Activated naive CD4-positive, alpha-beta T cell treated with anti-CD3 and anti-CD28 coated beads, Interleukin-2, amount 50 U/mL, for 24 hours (primary cell): ENCODE results near the gene ID1.
A peak's percentile ranks its signal among the peaks of the same experiment; 100 is the strongest.
"Not testable (repeated sequence)": the region's sequence is repeated elsewhere in the genome, so short reads cannot be mapped to it uniquely, and the experiment has no call there.

ENCODE experiments used
- H3K27ac Mint-ChIP-seq: one replicate; pipeline ENCODE4 v1.8.0; 2021; ENCODE audit warnings: mild to moderate bottlenecking, mixed read lengths
- H3K27me3 Mint-ChIP-seq: one replicate; pipeline ENCODE4 v1.8.0; 2021; ENCODE audit warnings: mixed read lengths
- H3K36me3 Mint-ChIP-seq: one replicate; pipeline ENCODE4 v1.8.0; 2021; ENCODE audit warnings: mixed read lengths
- H3K4me1 Mint-ChIP-seq: one replicate; pipeline ENCODE4 v1.8.0; 2021; ENCODE audit warnings: mixed read lengths
- H3K4me3 Mint-ChIP-seq: one replicate; pipeline ENCODE4 v1.8.0; 2021; ENCODE audit warnings: mild to moderate bottlenecking, mixed read lengths
- H3K9me3 Mint-ChIP-seq: one replicate; pipeline ENCODE4 v1.8.0; 2021; ENCODE audit warnings: mixed read lengths

The ID1 gene

GRCh38 chr20:31637660-31638059 is 32.6 kb downstream of the ID1 start, which contains the start of gene COX4I2:
Gene COX4I2, plus strand, starts transcription at chr20:31637912. Its CDS starts 1,106 bp downstream, at chr20:31639018.
- no peaks in the 10 kb centered on the region for H3K9me3 Mint-ChIP-seq
- no peaks in the 10 kb centered on the region for H3K36me3 Mint-ChIP-seq
- H3K4me3 Mint-ChIP-seq, result no peak within 1 kb of the TSS
- H3K4me1 Mint-ChIP-seq, result peaks cover under 1% of the 10 kb centered on the region
- peak within 1 kb of the TSS; percentile 24 for H3K27ac Mint-ChIP-seq
- no peaks in the 10 kb centered on the region for H3K27me3 Mint-ChIP-seq

DNA sequence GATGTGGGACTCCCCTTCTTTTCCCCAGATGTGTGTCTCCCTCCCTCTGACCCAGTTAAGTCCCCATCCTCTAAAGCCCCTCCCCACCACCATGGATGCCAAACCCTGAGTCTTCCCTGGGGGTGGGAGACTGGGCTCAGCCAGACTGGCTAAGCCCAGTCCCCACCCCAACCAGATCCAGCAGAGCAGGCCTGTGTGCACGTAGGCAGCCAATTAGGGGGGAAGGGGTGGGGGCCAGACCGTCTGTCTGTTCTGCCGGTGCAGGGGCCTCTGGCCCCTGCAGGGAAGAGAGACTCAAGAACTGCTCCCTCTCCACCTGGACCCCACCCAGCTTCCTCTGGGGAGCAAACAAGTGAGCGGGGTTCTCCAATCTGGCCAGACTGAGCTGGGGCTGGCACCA is 33.2 kb downstream of the ID1 start:
- Mint-ChIP-seq H3K27me3 (no peaks in the 10 kb centered on the region), H3K36me3 (no peaks in the 10 kb centered on the region), H3K27ac (no peak overlapping the region), H3K4me1 (peaks cover 6% of the 10 kb centered on the region), H3K4me3 (no peak overlapping the region), H3K9me3 (no peaks in the 10 kb centered on the region)

DNA sequence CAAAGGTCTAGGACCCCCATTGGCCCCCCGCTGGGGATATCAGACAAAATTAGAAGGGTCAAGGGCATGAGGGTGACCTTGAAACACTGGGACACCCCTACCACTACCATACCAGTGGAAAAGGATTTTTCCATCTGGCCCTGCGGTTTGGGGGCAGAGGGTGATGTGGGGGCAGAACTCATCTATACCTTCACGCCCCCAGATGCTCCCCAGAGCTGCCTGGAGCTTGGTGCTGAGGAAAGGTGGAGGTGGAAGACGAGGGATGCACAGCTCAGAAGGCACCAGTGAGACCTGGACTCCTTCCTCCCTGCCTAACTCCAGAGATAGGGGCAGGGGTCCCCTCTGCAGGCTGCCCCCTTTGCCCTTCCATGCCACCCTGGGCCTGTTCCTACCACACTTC is 33.7 kb downstream of the ID1 start:
- Mint-ChIP-seq H3K27ac (no peak overlapping the region), H3K4me1 (peaks cover 6% of the 10 kb centered on the region), H3K9me3 (no peaks in the 10 kb centered on the region), H3K4me3 (no peak overlapping the region), H3K36me3 (no peaks in the 10 kb centered on the region), H3K27me3 (no peaks in the 10 kb centered on the region)

GRCh38 chr20:31640259-31640658 is 35.2 kb downstream of the ID1 start:
- Mint-ChIP-seq H3K27ac (no peak overlapping the region), H3K4me1 (peaks cover 6% of the 10 kb centered on the region), H3K27me3 (no peaks in the 10 kb centered on the region), H3K9me3 (no peaks in the 10 kb centered on the region), H3K4me3 (no peak overlapping the region), H3K36me3 (no peaks in the 10 kb centered on the region)

- H3K27me3 Mint-ChIP-seq, result no peaks in the 10 kb centered on the region
- peaks cover 6% of the 10 kb centered on the region for H3K4me1 Mint-ChIP-seq
- H3K36me3 Mint-ChIP-seq, result no peaks in the 10 kb centered on the region
- H3K9me3 Mint-ChIP-seq, result no peaks in the 10 kb centered on the region
- H3K4me3 Mint-ChIP-seq, result no peak overlapping the region
- H3K27ac Mint-ChIP-seq, result no peak overlapping the region
Observed at GRCh38 chr20:31641391-31641790, 36.3 kb downstream of the ID1 start.

- H3K36me3 Mint-ChIP-seq, result no peaks in the 10 kb centered on the region
- H3K27me3 Mint-ChIP-seq, result no peaks in the 10 kb centered on the region
- no peak overlapping the region for H3K4me3 Mint-ChIP-seq
- peaks cover 6% of the 10 kb centered on the region for H3K4me1 Mint-ChIP-seq
- H3K27ac Mint-ChIP-seq, result no peak overlapping the region
- H3K9me3 Mint-ChIP-seq, result no peaks in the 10 kb centered on the region
Observed at GRCh38 chr20:31642837-31643236, 37.7 kb downstream of the ID1 start.

- no peaks in the 10 kb centered on the region for H3K9me3 Mint-ChIP-seq
- no peak overlapping the region for H3K27ac Mint-ChIP-seq
- H3K4me1 Mint-ChIP-seq, result peaks cover 6% of the 10 kb centered on the region
- no peaks in the 10 kb centered on the region for H3K36me3 Mint-ChIP-seq
- no peak overlapping the region for H3K4me3 Mint-ChIP-seq
- no peaks in the 10 kb centered on the region for H3K27me3 Mint-ChIP-seq
Observed at GRCh38 chr20:31643522-31643921, 38.4 kb downstream of the ID1 start.

DNA sequence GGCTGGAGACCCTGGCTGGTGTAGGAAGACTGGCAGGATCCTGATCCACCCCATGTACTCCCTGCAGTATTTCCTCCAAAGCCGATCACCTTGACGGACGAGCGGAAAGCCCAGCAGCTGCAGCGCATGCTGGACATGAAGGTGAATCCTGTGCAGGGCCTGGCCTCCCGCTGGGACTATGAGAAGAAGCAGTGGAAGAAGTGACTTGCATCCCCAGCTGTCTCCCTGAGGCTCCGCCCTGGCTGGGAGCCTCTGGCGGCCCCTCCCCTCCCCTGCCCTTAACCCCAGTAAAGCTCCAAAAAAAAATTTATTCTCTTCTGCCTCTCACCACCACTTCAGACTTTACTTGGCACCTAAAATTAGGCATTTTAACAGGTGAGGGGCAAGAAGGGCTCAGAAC is 39.6 kb downstream of the ID1 start:
- no peak overlapping the region for H3K4me3 Mint-ChIP-seq
- H3K4me1 Mint-ChIP-seq, result peaks cover 6% of the 10 kb centered on the region
- H3K27me3 Mint-ChIP-seq, result no peaks in the 10 kb centered on the region
- no peak overlapping the region for H3K27ac Mint-ChIP-seq
- no peaks in the 10 kb centered on the region for H3K36me3 Mint-ChIP-seq
- no peaks in the 10 kb centered on the region for H3K9me3 Mint-ChIP-seq

DNA sequence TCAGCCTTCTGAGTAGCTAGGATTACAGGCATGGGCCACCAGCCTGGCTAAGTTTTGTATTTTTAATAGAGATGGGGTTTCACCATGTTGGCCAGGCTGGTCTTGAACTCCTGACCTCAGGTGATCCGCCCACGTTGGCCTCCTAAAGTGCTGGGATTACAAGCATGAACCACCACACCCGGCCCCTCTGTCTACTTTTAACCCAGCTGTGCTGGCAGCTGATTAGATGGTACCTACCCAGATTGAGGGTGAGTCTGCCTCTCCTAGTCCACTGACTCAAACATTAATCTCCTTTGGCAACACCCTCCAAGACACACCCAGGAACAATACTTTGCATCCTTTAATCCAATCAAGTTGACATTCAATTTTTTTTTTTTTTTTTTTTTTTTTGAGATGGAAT is 43.0 kb downstream of the ID1 start:
- H3K36me3 Mint-ChIP-seq, H3K4me1 Mint-ChIP-seq, H3K27me3 Mint-ChIP-seq, H3K27ac Mint-ChIP-seq, H3K4me3 Mint-ChIP-seq, H3K9me3 Mint-ChIP-seq: not testable (repeated sequence)

DNA sequence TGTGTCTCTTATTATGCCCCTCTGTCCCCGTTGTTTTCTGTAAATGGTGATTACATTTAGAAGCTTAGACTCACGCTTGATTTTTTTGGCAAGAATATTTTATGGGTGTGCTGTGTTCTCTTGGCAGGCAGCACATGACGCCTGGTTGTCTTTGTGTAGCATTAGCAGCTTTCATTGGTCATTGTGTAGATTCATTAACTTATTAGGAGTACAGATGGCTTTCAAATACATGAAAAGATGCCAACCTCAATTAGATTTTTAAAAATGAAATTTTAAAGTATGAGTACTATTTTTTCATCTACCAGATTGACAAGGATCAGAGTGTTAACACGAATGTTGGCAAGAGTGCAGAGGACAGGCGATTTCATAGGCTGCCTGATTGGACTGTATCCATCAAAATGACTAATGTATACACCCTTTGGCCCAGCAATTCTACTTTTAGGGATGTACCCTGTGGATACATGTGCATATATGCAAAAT is 47.9 kb downstream of the ID1 start:
- H3K4me1 Mint-ChIP-seq, result no peaks in the 10 kb centered on the region
- H3K4me3 Mint-ChIP-seq, result no peak overlapping the region
- no peaks in the 10 kb centered on the region for H3K36me3 Mint-ChIP-seq
- H3K27ac Mint-ChIP-seq, result no peak overlapping the region
- H3K27me3 Mint-ChIP-seq, result no peaks in the 10 kb centered on the region
- no peaks in the 10 kb centered on the region for H3K9me3 Mint-ChIP-seq

DNA sequence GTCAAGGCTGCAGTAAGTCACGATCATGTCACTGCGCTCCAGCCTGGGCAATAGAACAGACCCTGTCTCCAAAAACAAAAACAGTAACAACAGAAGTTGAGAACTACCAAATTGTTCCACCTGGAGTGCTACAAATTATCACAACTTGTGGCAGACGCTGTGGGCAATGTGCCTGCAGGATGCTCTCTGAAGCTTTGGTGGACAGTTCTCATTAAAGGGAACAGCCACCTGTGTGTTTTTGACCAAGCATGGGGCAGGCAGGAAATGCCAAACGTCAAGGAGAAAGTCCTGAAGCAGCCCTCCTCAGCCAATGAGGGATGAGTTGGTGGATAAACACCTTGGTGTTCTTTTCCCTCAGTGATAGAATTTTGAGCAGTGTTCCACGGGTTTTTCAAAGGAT is 48.5 kb downstream of the ID1 start:
- Mint-ChIP-seq H3K4me3 (no peak overlapping the region), H3K27me3 (no peaks in the 10 kb centered on the region), H3K27ac (no peak overlapping the region), H3K4me1 (no peaks in the 10 kb centered on the region), H3K9me3 (no peaks in the 10 kb centered on the region), H3K36me3 (no peaks in the 10 kb centered on the region)

DNA sequence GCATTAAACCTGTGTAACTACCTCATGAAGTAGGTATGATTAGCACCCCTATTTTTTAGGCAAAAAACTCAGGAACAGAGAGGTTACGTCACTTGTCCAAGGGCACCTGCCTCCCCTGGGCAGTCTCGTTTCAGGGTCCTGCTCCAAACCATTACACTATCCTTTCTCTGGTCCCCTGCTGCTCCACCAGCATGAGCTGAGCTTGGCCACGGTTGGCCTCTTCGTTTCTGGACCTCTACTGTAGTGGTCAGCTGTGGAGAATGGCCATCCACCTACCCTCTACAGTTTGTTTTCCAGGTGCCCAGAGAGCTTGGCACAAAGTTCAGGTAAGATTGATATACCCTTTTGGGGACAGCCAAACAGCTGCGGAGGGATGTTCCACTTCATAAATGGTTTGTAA is 49.4 kb downstream of the ID1 start:
- H3K27ac Mint-ChIP-seq, result no peak overlapping the region

More for the DNA sequence above, 49.4 kb downstream of the ID1 start:
- no peaks in the 10 kb centered on the region for H3K4me1 Mint-ChIP-seq
- no peak overlapping the region for H3K4me3 Mint-ChIP-seq
- no peaks in the 10 kb centered on the region for H3K36me3 Mint-ChIP-seq
- no peaks in the 10 kb centered on the region for H3K9me3 Mint-ChIP-seq
- H3K27me3 Mint-ChIP-seq, result no peaks in the 10 kb centered on the region
